K562 (cell line): ENCODE data around the gene DSG3. TPM values are rescaled to one million over a fixed set of nuclear protein-coding genes. Genes with fewer than 3 reads are reported as not detected.

ENCODE experiments used
- ATAC-seq: fragments of 200-7000 bp; cut with Tn5 transposase; 3 replicates; pipeline ENCODE4 v1.9.1; 2020; ENCODE audit warnings: moderate library complexity
- BruUV-seq: library from RNA; stranded (reverse); fragments of 400-500 nt; replicated peaks from 2 replicates; lab custom pipeline; 2021; lab: Mats Ljungman, UMichigan
- CTCF ChIA-PET: fragments of 300-600 bp; formaldehyde crosslinking; extraction: SDS; loops from one replicate; lab custom pipeline; 2021; ENCODE audit warnings: low intra/inter-chr PET ratio; lab: Yijun Ruan, JAX
- POLR2A ChIA-PET: fragments of 300-600, 350-650 bp; sonication (Branson Sonifier 250); formaldehyde crosslinking; extraction: SDS; loops from one replicate; lab custom pipeline; 2021; ENCODE audit warnings: antibody characterized with exemption, inconsistent platforms; lab: Yijun Ruan, JAX
- DNase-seq, 4 experiments: peaks; one replicate each; pipeline versions ENCODE4 v3.0.0 to v3.0.0-alpha.2; 2011 to 2018; ENCODE audit warnings: low spot score in 3 of 4, mixed read lengths in 3 of 4; ENCODE audit errors: extremely low read depth in 1 of 4
- FAIRE-seq: peaks from 2 replicates; lab custom pipeline; 2011; peaks lifted over from hg19 to GRCh38; lab: Jason Lieb, UNC
- H2AFZ ChIP-seq: 2 replicates; pipeline ENCODE4 v1.6.0; 2011; ENCODE audit warnings: low read depth, low read length, control low read depth, inconsistent platforms
- H3K27ac ChIP-seq: fragments of 200-600 bp; 3 replicates; pipeline ENCODE4 v1.8.0; 2011; ENCODE audit warnings: low read depth, mild to moderate bottlenecking, control low read depth, inconsistent platforms, low read length, moderate library complexity, mixed read lengths; ENCODE audit errors: extremely low read depth
- H3K27me3 ChIP-seq, 2 experiments: fragments of 300-600 bp in 1 of 2; 2 replicates in 1 of 2; 3 replicates in 1 of 2; pipeline versions ENCODE4 v1.6.0 to v1.8.0; 2011; ENCODE audit warnings: inconsistent platforms in 2 of 2, low read length in 2 of 2, mild to moderate bottlenecking in 1 of 2, mixed read lengths in 1 of 2, moderate library complexity in 1 of 2; ENCODE audit not compliant: control insufficient read depth in 2 of 2, insufficient read depth in 2 of 2
- H3K36me3 ChIP-seq: fragments of 300-600 bp; 3 replicates; pipeline ENCODE4 v1.8.0; 2011; ENCODE audit warnings: mild to moderate bottlenecking, low read length, inconsistent platforms; ENCODE audit not compliant: control insufficient read depth, insufficient read depth
- H3K4me1 ChIP-seq, 2 experiments: fragments of 200-600 bp in 1 of 2; replicated peaks in 1 of 2; 2 replicates in 1 of 2; 3 replicates in 1 of 2; pipeline versions ENCODE4 v1.5.1 to v1.8.0; 2011; ENCODE audit warnings: inconsistent platforms in 2 of 2, low read length in 2 of 2, mild to moderate bottlenecking in 1 of 2, mixed read lengths in 1 of 2, moderate library complexity in 1 of 2; ENCODE audit not compliant: control insufficient read depth in 2 of 2, insufficient read depth in 2 of 2
- H3K4me2 ChIP-seq: 2 replicates; pipeline ENCODE4 v1.6.1; 2011; ENCODE audit warnings: low read length, control low read depth, inconsistent platforms, mixed read lengths; ENCODE audit not compliant: insufficient read depth
- H3K4me3 ChIP-seq: fragments of 200-600 bp; sonication (generic), shearing (Covaris generic); 2 replicates; pipeline ENCODE4 v1.5.1; 2016; ENCODE audit warnings: control low read depth, inconsistent platforms
- H3K79me2 ChIP-seq: fragments of 200-600 bp; 3 replicates; pipeline ENCODE4 v1.8.0; 2011; ENCODE audit warnings: low read length, inconsistent platforms; ENCODE audit not compliant: control insufficient read depth, insufficient read depth
- H3K9ac ChIP-seq, 2 experiments: 2 replicates each; pipeline versions ENCODE4 v1.6.0 to v1.6.1; 2011; ENCODE audit warnings: low read depth in 2 of 2, low read length in 2 of 2, control low read depth in 1 of 2, inconsistent platforms in 1 of 2, mild to moderate bottlenecking in 1 of 2, mixed read lengths in 1 of 2; ENCODE audit not compliant: insufficient read depth in 1 of 2
- H3K9me1 ChIP-seq: one replicate; pipeline ENCODE4 v1.6.0; 2011; ENCODE audit warnings: inconsistent platforms, mild to moderate bottlenecking, low read length, moderate library complexity; ENCODE audit not compliant: control insufficient read depth, insufficient read depth
- H3K9me3 ChIP-seq: replicated peaks from 2 replicates; pipeline ENCODE4 v1.5.1; 2011; ENCODE audit warnings: low read depth, low read length, inconsistent platforms; ENCODE audit not compliant: control insufficient read depth, insufficient read depth
- H4K20me1 ChIP-seq: replicated peaks from 2 replicates; pipeline ENCODE4 v1.6.1; 2011; ENCODE audit warnings: low read length, inconsistent platforms, mixed read lengths; ENCODE audit not compliant: control insufficient read depth, insufficient read depth
- HNRNPK ChIP-seq: fragments of 200-400 bp; formaldehyde crosslinking; IDR thresholded peaks from one replicate; pipeline ENCODE4 v1.6.1; 2018; ENCODE audit warnings: mild to moderate bottlenecking, low read depth, low read length; ENCODE audit not compliant: poor library complexity, severe bottlenecking
- MBD2 ChIP-seq: sonication (generic); IDR thresholded peaks from 2 replicates; pipeline ENCODE4 v1.6.1; 2016; ENCODE audit warnings: low read depth, borderline replicate concordance
- NFYB ChIP-seq: IDR thresholded peaks from 2 replicates; pipeline ENCODE4 v1.6.1; 2011; ENCODE audit warnings: mild to moderate bottlenecking, moderate library complexity; ENCODE audit not compliant: insufficient read length; ENCODE audit errors: extremely low read depth
- PKNOX1 ChIP-seq: fragments of 450-650 bp; IDR thresholded peaks from 2 replicates; pipeline ENCODE4 v1.6.1; 2016
- SNAPC5 ChIP-seq: fragments of 250-450 bp; sonication (Bioruptor Pico); IDR thresholded peaks from 2 replicates; pipeline ENCODE4 v1.8.0; 2021; ENCODE audit warnings: moderate library complexity, mild to moderate bottlenecking, inconsistent platforms
- SP1 ChIP-seq: sonication (generic); formaldehyde crosslinking; IDR thresholded peaks from 2 replicates; pipeline ENCODE4 v1.8.1; 2022; ENCODE audit warnings: mild to moderate bottlenecking, missing genetic modification reagents
- TCFL5 ChIP-seq: fragments of 250-450 bp; sonication (Bioruptor Pico); conservative IDR thresholded peaks from 2 replicates; pipeline ENCODE4 v1.6.1; 2021; ENCODE audit warnings: mild to moderate bottlenecking, moderate library complexity, matching md5 sums
- ZC3H4 ChIP-seq: sonication (generic); formaldehyde crosslinking; IDR thresholded peaks from 2 replicates; pipeline ENCODE4 v1.9.0; 2021; ENCODE audit warnings: missing genetic modification reagents, borderline replicate concordance
- ZEB2 ChIP-seq: fragments of 450-650 bp; IDR thresholded peaks from 2 replicates; pipeline ENCODE4 v1.6.1; 2016
- in situ Hi-C: fragments of 300-500 bp; cut with MboI; formaldehyde crosslinking; loops from 4 replicates; pipeline ENCODE4 v1.15.0; 2018; ENCODE audit warnings: inconsistent platforms, mixed read lengths
- intact Hi-C: fragments of 100-400 bp; cut with micrococcal nuclease; formaldehyde crosslinking; loops from 2 replicates; pipeline ENCODE4 v1.14.2; 2022
- polyA plus RNA-seq, 8 experiments: library from polyadenylated mRNA; depleted of rRNA in 4 of 8; stranded (reverse) in 5 of 8; unstranded in 3 of 8; fragments of >200 nt; fragmentation: Nextera tagmentation in 2 of 8; fragmentation: Illumina TruSeq in 1 of 8; extraction: Ambion mirVana in 2 of 8; extraction: Trizol in 1 of 8; gene quantifications; 2 replicates each; pipeline versions ENCODE4 v1.2.1 to v1.2.3, GENCODE V29; 2011 to 2014; ENCODE audit warnings: inconsistent platforms in 1 of 8, missing spikeins in 1 of 8
- total RNA-seq, 7 experiments: library from RNA; depleted of rRNA in 6 of 7; stranded (reverse); fragments of >200 nt in 6 of 7; fragmentation: Illumina TruSeq in 2 of 7; extraction: Trizol in 2 of 7; gene quantifications; 2 replicates each; pipeline versions ENCODE4 v1.2.1 to v1.2.3, GENCODE V29; 2011 to 2021; ENCODE audit warnings: low replicate concordance in 1 of 7

The DSG3 gene
- total and polyA plus RNA-seq, 9 of the 15 experiments (the other 6 are each of a cell fraction or from before 2014, with no cell fraction given) = 0.04 to 0.18 (median 0.07) TPM; not detected in 1

- Histone ChIP-seq H3K27ac (no peak overlapping the region), H3K79me2 (peaks cover 61% of the 10 kb centered on the region), H4K20me1 (peaks cover 13% of the 10 kb centered on the region; the same call in 1 of the 2 replicates), H3K9me3 (no peaks in the 10 kb centered on the region), H3K4me1 (peaks cover 0 to 7% of the 10 kb centered on the region in 2 experiments; a peak in 2 of 5 replicates), H3K4me2 (no peak overlapping the region), H3K27me3 (no peaks in the 10 kb centered on the region), H2AFZ (no peak overlapping the region)
- no peak for FAIRE-seq
- ChIA-PET POLR2A (interaction anchor here (0.6 to 1.1 kb wide), 2 partner anchors 10 to 451 kb away, joined by 3 to 4 read pairs; no protein-coding TSS in a partner anchor), CTCF (no interaction called here)
- DNase-seq = no peak
- in situ Hi-C loops = no loop called here
- TF ChIP-seq HNRNPK = no peak
- TF ChIP-seq ZC3H4 (CRISPR knock-in tag) = no peak
- no peak for TF ChIP-seq TCFL5 (CRISPR knock-in tag)
- no peak for TF ChIP-seq SP1 (CRISPR knock-in tag)
- TF ChIP-seq PKNOX1 = peak; percentile 19; the same call in 1 of the 2 replicates
- no peak for TF ChIP-seq MBD2
- TF ChIP-seq SNAPC5 (CRISPR knock-in tag) = no peak
- no peak for TF ChIP-seq ZEB2
- no peak for TF ChIP-seq NFYB
- TF ChIP-seq, all 486 proteins: peak for 1
- no peak overlapping the region for H3K9ac ChIP-seq
- peaks cover 3% of the 10 kb centered on the region; the same call in 1 of the 3 replicates for H3K36me3 ChIP-seq
- BruUV-seq = no TSS peak
- intact Hi-C loops = no loop called here
- no peak for ATAC-seq
- H3K9me1 ChIP-seq = no peaks in the 10 kb centered on the region
- no peak overlapping the region for H3K4me3 ChIP-seq
Measured at GRCh38 chr18:31510319-31510718, 62.8 kb downstream of the DSG3 start.
